ENCODE results near the gene DLG4.
"Not testable (repeated sequence)": the region's sequence is repeated elsewhere in the genome, so short reads cannot be mapped to it uniquely, and the experiment has no call there.

The DLG4 gene

GRCh38 chr17:7249214-7249613 is 29.6 kb upstream of the DLG4 start:
- no peak for DNase-seq (ENCODE audit: low read depth in 2 of 2)

GRCh38 chr17:7248796-7249195 is 29.2 kb upstream of the DLG4 start:
- no peak for DNase-seq (ENCODE audit: low read depth in 2 of 2)

- DNase-seq (ENCODE audit: low read depth in 2 of 2) = no peak
Observed at GRCh38 chr17:7246779-7247178, 27.1 kb upstream of the DLG4 start.

- not testable (repeated sequence) for DNase-seq (ENCODE audit: low read depth in 2 of 2)
Observed at GRCh38 chr17:7243838-7244237, 24.2 kb upstream of the DLG4 start.

GRCh38 chr17:7243453-7243729 is 23.8 kb upstream of the DLG4 start:
- no peak for DNase-seq (ENCODE audit: low read depth in 2 of 2)

- peak; percentile 93 to 94 for DNase-seq (ENCODE audit: low read depth in 2 of 2)
Observed at GRCh38 chr17:7242717-7243452, 23.2 kb upstream of the DLG4 start.

GRCh38 chr17:7241783-7242716 is 22.4 kb upstream of the DLG4 start, which contains the start of gene GABARAP:
GABARAP (minus strand) TSS chr17:7242449; CDS start chr17:7242330, 119 bp downstream.
- DNase-seq (ENCODE audit: low read depth in 2 of 2) = peak; percentile 84 to 86

- DNase-seq (ENCODE audit: low read depth in 2 of 2) = no peak
Observed at GRCh38 chr17:7241090-7241733, 21.6 kb upstream of the DLG4 start.

GRCh38 chr17:7240375-7240774 is 20.7 kb upstream of the DLG4 start:
- no peak for DNase-seq (ENCODE audit: low read depth in 2 of 2)

GRCh38 chr17:7239091-7240027 is 19.7 kb upstream of the DLG4 start, which contains the start of gene PHF23:
PHF23 (minus strand) TSS chr17:7239457; CDS start chr17:7239279, 178 bp downstream.
- peak; percentile 99 to 100 for DNase-seq (ENCODE audit: low read depth in 2 of 2)

- no peak for DNase-seq (ENCODE audit: low read depth in 2 of 2)
Observed at GRCh38 chr17:7238420-7239090, 18.9 kb upstream of the DLG4 start.

GRCh38 chr17:7237761-7238419 is 18.3 kb upstream of the DLG4 start:
- peak in 1 of 2 experiments; percentile 57 for DNase-seq (ENCODE audit: low read depth in 2 of 2)

GRCh38 chr17:7237266-7237760 is 17.7 kb upstream of the DLG4 start:
- DNase-seq (ENCODE audit: low read depth in 2 of 2) = no peak

GRCh38 chr17:7236808-7237207 is 17.2 kb upstream of the DLG4 start:
- DNase-seq (ENCODE audit: low read depth in 2 of 2) = no peak

- no peak for DNase-seq (ENCODE audit: low read depth in 2 of 2)
Observed at GRCh38 chr17:7235693-7236665, 16.3 kb upstream of the DLG4 start.

GRCh38 chr17:7234083-7234951 is 14.7 kb upstream of the DLG4 start, which contains the start of gene DVL2:
DVL2 (minus strand) TSS chr17:7234517; CDS start chr17:7234262, 255 bp downstream.
- DNase-seq (ENCODE audit: low read depth in 2 of 2) = peak; percentile 89 to 90

- no peak for DNase-seq (ENCODE audit: low read depth in 2 of 2)
Observed at GRCh38 chr17:7233701-7234082, 14.1 kb upstream of the DLG4 start.

- no peak for DNase-seq (ENCODE audit: low read depth in 2 of 2)
Observed at GRCh38 chr17:7232114-7232513, 12.5 kb upstream of the DLG4 start.

All from fibroblast of skin of left quadriceps (primary cell).